H1 (cell line): ENCODE data around the gene TCF21. TPM values are rescaled to one million over a fixed set of nuclear protein-coding genes. Genes with fewer than 3 reads are reported as not detected.

Experiments
- CTCF ChIA-PET: fragments of 300-600 bp; sonication (Branson Sonifier 250); formaldehyde crosslinking; loops from one replicate; lab custom pipeline; 2021; ENCODE audit not compliant: partially characterized antibody; lab: Charles Lee
- POLR2A ChIA-PET: fragments of 300-600 bp; sonication (Branson Sonifier 250); formaldehyde crosslinking; loops from one replicate; lab custom pipeline; 2021; ENCODE audit warnings: inconsistent platforms; ENCODE audit not compliant: partially characterized antibody; lab: Charles Lee
- DNase-seq, 2 experiments: peaks; one replicate each; pipeline versions ENCODE4 v3.0.0 to v3.0.0-alpha.2; 2010 to 2022; ENCODE audit warnings: low spot score in 2 of 2, low read depth in 1 of 2, mixed read lengths in 1 of 2
- FAIRE-seq: peaks from 2 replicates; lab custom pipeline; 2011; peaks lifted over from hg19 to GRCh38; lab: Jason Lieb, UNC
- H2AFZ ChIP-seq: 2 replicates; pipeline ENCODE4 v1.8.1; 2012; ENCODE audit warnings: low read length, inconsistent platforms
- H2AK5ac ChIP-seq: 2 replicates; pipeline ENCODE4 v1.6.1; 2013; ENCODE audit warnings: low read depth, low read length
- H2BK120ac ChIP-seq: replicated peaks from 2 replicates; pipeline ENCODE3; 2013; ENCODE audit warnings: low read depth, low read length, inconsistent platforms
- H2BK12ac ChIP-seq: 2 replicates; pipeline ENCODE4 v1.6.1; 2013; ENCODE audit warnings: low read depth, low read length
- H2BK15ac ChIP-seq: 2 replicates; pipeline ENCODE4 v1.6.1; 2013; ENCODE audit warnings: low read length
- H2BK20ac ChIP-seq: 2 replicates; pipeline ENCODE4 v1.6.1; 2013; ENCODE audit warnings: low read length
- H2BK5ac ChIP-seq: 2 replicates; pipeline ENCODE4 v1.6.1; 2013; ENCODE audit warnings: low read depth, low read length
- H3K14ac ChIP-seq: 2 replicates; pipeline ENCODE4 v1.6.1; 2013; ENCODE audit warnings: inconsistent platforms; ENCODE audit not compliant: insufficient read length
- H3K18ac ChIP-seq: 2 replicates; pipeline ENCODE4 v1.6.1; 2013; ENCODE audit warnings: low read length; ENCODE audit errors: extremely low read depth
- H3K23ac ChIP-seq: 2 replicates; pipeline ENCODE4 v1.6.1; 2013; ENCODE audit warnings: inconsistent platforms; ENCODE audit not compliant: insufficient read length
- H3K23me2 ChIP-seq: 2 replicates; pipeline ENCODE4 v1.6.1; 2013; ENCODE audit warnings: low read depth, low read length
- H3K27ac ChIP-seq: 2 replicates; pipeline ENCODE4 v1.6.1; 2011; ENCODE audit warnings: low read depth, low read length, inconsistent platforms
- H3K27me3 ChIP-seq, 4 experiments: replicated peaks in 1 of 4; 1 replicate in 1 of 4; 2 replicates in 3 of 4; pipeline versions ENCODE4 v1.6.1 to v1.8.1; 2011 to 2013; ENCODE audit warnings: low read length in 3 of 4, mild to moderate bottlenecking in 3 of 4, inconsistent platforms in 2 of 4, mixed read lengths in 2 of 4, moderate library complexity in 1 of 4; ENCODE audit not compliant: control insufficient read depth in 3 of 4, insufficient read depth in 3 of 4; ENCODE audit errors: extremely low read depth in 1 of 4
- H3K36me3 ChIP-seq, 4 experiments: 2 replicates each; pipeline versions ENCODE4 v1.6.1 to v1.8.1; 2011 to 2013; ENCODE audit warnings: mild to moderate bottlenecking in 4 of 4, low read length in 3 of 4, moderate library complexity in 2 of 4, control low read depth in 1 of 4, inconsistent platforms in 1 of 4; ENCODE audit not compliant: insufficient read depth in 4 of 4, control insufficient read depth in 2 of 4
- H3K4ac ChIP-seq: replicated peaks from 2 replicates; pipeline ENCODE3; 2013; ENCODE audit warnings: low read length, low read depth, mixed read lengths, inconsistent platforms; ENCODE audit not compliant: insufficient read length
- H3K4me1 ChIP-seq, 4 experiments: replicated peaks in 1 of 4; 1 replicate in 1 of 4; 2 replicates in 3 of 4; pipeline versions ENCODE4 v1.6.1 to v1.8.1; 2011 to 2013; ENCODE audit warnings: low read length in 3 of 4, inconsistent platforms in 2 of 4, mixed read lengths in 1 of 4; ENCODE audit not compliant: insufficient read depth in 4 of 4, control insufficient read depth in 3 of 4
- H3K4me2 ChIP-seq, 2 experiments: 2 replicates each; pipeline versions ENCODE4 v1.6.1 to v1.8.1; 2011 to 2013; ENCODE audit warnings: low read depth in 2 of 2, low read length in 2 of 2, control low read depth in 1 of 2, inconsistent platforms in 1 of 2, mild to moderate bottlenecking in 1 of 2; ENCODE audit not compliant: insufficient read depth in 1 of 2
- H3K4me3 ChIP-seq, 4 experiments: fragments of 200-600, 300-600 bp in 1 of 4; sonication (generic), shearing (Covaris generic), sonication (Bioruptor Twin) in 1 of 4; 2 replicates each; pipeline versions ENCODE4 v1.5.1 to v1.8.1; 2011 to 2016; ENCODE audit warnings: low read length in 4 of 4, low read depth in 3 of 4, control low read depth in 2 of 4, inconsistent platforms in 2 of 4, mild to moderate bottlenecking in 2 of 4, mixed read lengths in 1 of 4, moderate library complexity in 1 of 4; ENCODE audit not compliant: insufficient read depth in 2 of 4; ENCODE audit errors: extremely low read depth in 1 of 4
- H3K56ac ChIP-seq: replicated peaks from 2 replicates; pipeline ENCODE3; 2013; ENCODE audit warnings: low read depth, mild to moderate bottlenecking, mixed read lengths, low read length, inconsistent platforms; ENCODE audit not compliant: insufficient read length
- H3K79me1 ChIP-seq: 2 replicates; pipeline ENCODE4 v1.6.1; 2013; ENCODE audit warnings: low read depth, low read length, control low read depth
- H3K79me2 ChIP-seq, 2 experiments: 2 replicates each; pipeline versions ENCODE4 v1.6.1 to v1.8.1; 2012 to 2013; ENCODE audit warnings: low read length in 2 of 2, mild to moderate bottlenecking in 2 of 2, inconsistent platforms in 1 of 2; ENCODE audit not compliant: insufficient read depth in 2 of 2, control insufficient read depth in 1 of 2
- H3K9ac ChIP-seq, 4 experiments: replicated peaks in 1 of 4; 1 replicate in 1 of 4; 2 replicates in 3 of 4; pipeline versions ENCODE4 v1.6.1 to v1.8.1; 2011 to 2013; ENCODE audit warnings: low read depth in 3 of 4, low read length in 3 of 4, control low read depth in 2 of 4, mild to moderate bottlenecking in 2 of 4, moderate library complexity in 2 of 4, inconsistent platforms in 1 of 4; ENCODE audit errors: extremely low read depth in 1 of 4
- H3K9me3 ChIP-seq, 2 experiments: 2 replicates each; pipeline versions ENCODE4 v1.6.1 to v1.8.1; 2012 to 2013; ENCODE audit warnings: mild to moderate bottlenecking in 2 of 2, moderate library complexity in 2 of 2, control low read depth in 1 of 2, inconsistent platforms in 1 of 2, low read depth in 1 of 2, low read length in 1 of 2, mixed read lengths in 1 of 2; ENCODE audit not compliant: insufficient read depth in 2 of 2
- H4K20me1 ChIP-seq, 2 experiments: replicated peaks in 1 of 2; 2 replicates each; pipeline versions ENCODE3 to v1.8.1; 2011 to 2013; ENCODE audit warnings: inconsistent platforms in 2 of 2, low read length in 2 of 2, mild to moderate bottlenecking in 1 of 2; ENCODE audit not compliant: insufficient read depth in 2 of 2, control insufficient read depth in 1 of 2
- H4K5ac ChIP-seq: 2 replicates; pipeline ENCODE4 v1.6.1; 2013; ENCODE audit warnings: low read length, low read depth, mixed read lengths, inconsistent platforms; ENCODE audit not compliant: insufficient read length
- H4K8ac ChIP-seq: 2 replicates; pipeline ENCODE4 v1.8.0; 2013; ENCODE audit warnings: mild to moderate bottlenecking, moderate library complexity, low read length, inconsistent platforms; ENCODE audit not compliant: insufficient read depth; ENCODE audit errors: extremely low read depth
- H4K91ac ChIP-seq: replicated peaks from 2 replicates; pipeline ENCODE3; 2013; ENCODE audit warnings: low read length, mixed read lengths, inconsistent platforms; ENCODE audit not compliant: insufficient read length
- EZH2 ChIP-seq: fragments of 200-600 bp; sonication (generic); IDR thresholded peaks from 2 replicates; pipeline ENCODE4 v1.7.1; 2012; ENCODE audit warnings: low read depth, mild to moderate bottlenecking, moderate library complexity, low read length, inconsistent platforms; ENCODE audit not compliant: severe bottlenecking
- POLR2A ChIP-seq, 2 experiments: IDR thresholded peaks; 1 replicate in 1 of 2; 2 replicates in 1 of 2; pipeline ENCODE4 v1.6.1; 2011; ENCODE audit warnings: low read depth in 2 of 2, low read length in 2 of 2, mild to moderate bottlenecking in 2 of 2; ENCODE audit errors: control extremely low read depth in 1 of 2
- POU5F1 ChIP-seq: IDR thresholded peaks from 2 replicates; pipeline ENCODE4 v1.6.1; 2011; ENCODE audit warnings: low read depth, mild to moderate bottlenecking, low read length, moderate library complexity
- RAD21 ChIP-seq, 2 experiments: IDR thresholded peaks in 1 of 2; conservative IDR thresholded peaks in 1 of 2; 2 replicates each; pipeline ENCODE4 v1.6.1; 2011; ENCODE audit warnings: low read depth in 2 of 2, low read length in 2 of 2, improper control_type of control experiment in 1 of 2, inconsistent platforms in 1 of 2, mild to moderate bottlenecking in 1 of 2, moderate library complexity in 1 of 2
- SIX5 ChIP-seq: IDR thresholded peaks from 2 replicates; pipeline ENCODE4 v1.6.1; 2011; ENCODE audit warnings: mild to moderate bottlenecking, low read depth, low read length
- TAF7 ChIP-seq: optimal IDR thresholded peaks from 2 replicates; pipeline ENCODE3; 2011; ENCODE audit warnings: low read depth, mild to moderate bottlenecking, inconsistent platforms, low read length, moderate library complexity, borderline replicate concordance
- TBP ChIP-seq: IDR thresholded peaks from 2 replicates; pipeline ENCODE4 v1.6.1; 2011; ENCODE audit warnings: low read depth, low read length, improper control_type of control experiment
- WGBS, 2 experiments: shearing (Covaris generic) in 1 of 2; methylation state at CpG; one replicate each; pipeline versions ENCODE4 v1.1.6 to v1.1.7; 2013 to 2015; ENCODE audit warnings: low lambda C conversion rate in 2 of 2, mixed read lengths in 2 of 2, inconsistent platforms in 1 of 2, low coverage in 1 of 2, missing lambda C conversion rate in 1 of 2; ENCODE audit not compliant: insufficient replicate concordance in 2 of 2, insufficient coverage in 1 of 2, insufficient read length in 1 of 2; ENCODE audit errors: extremely low coverage in 1 of 2, missing lambda C conversion rate in 1 of 2; 5-methylcytosine and 5-hydroxymethylcytosine counted together
- polyA plus RNA-seq, 7 experiments: library from polyadenylated mRNA; depleted of rRNA in 3 of 7; stranded (reverse) in 5 of 7; unstranded in 2 of 7; fragments of >200 nt in 5 of 7; fragments of 200-250 nt in 2 of 7; gene quantifications; 1 replicate in 5 of 7; 2 replicates in 1 of 7; 4 replicates in 1 of 7; pipeline versions ENCODE4 v1.2.1 to v1.2.3, GENCODE V29; 2011 to 2013; ENCODE audit warnings: missing spikeins in 2 of 7, mixed read lengths in 2 of 7
- total RNA-seq: library from RNA; stranded (reverse); fragmentation: NEBNext Ultra II Directional; extraction: Animal tissue kit (Norgen Biotek cat#: 25700); gene quantifications from 2 replicates; pipeline ENCODE4 v1.2.1, GENCODE V29; 2021

Gene TCF21
- total and polyA plus RNA-seq, 2 of the 8 experiments (the other 6 are each of a cell fraction or from before 2014, with no cell fraction given), result 0.05 to 0.09 TPM

DNA sequence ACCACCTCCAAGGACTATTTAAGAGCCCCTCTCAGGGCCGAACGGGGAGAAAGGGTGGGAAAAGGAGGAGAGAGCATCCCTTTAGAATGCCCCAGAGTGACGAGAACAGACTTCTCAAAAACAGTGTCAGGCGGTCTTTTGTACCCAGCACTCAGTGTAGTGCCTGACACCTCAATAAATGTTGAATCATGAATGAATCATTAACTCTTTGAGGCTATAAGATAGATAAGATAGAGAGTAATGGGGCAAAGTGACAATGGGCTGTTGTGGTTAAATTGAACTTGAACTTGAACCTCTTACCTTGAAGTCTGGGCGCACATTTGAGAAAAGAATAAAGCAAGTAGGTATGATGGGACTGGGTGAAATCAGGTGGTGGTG, 7.4 kb downstream of the TCF21 start:
- ChIA-PET CTCF (interaction anchor here (0.7 to 3.0 kb wide), 5 partner anchors 11 to 344 kb away, joined by 3 to 17 read pairs (median 6); no protein-coding TSS in a partner anchor), POLR2A (interaction anchor here (1.0 kb wide), 1 partner anchor 42 kb away, joined by 3 read pairs; no protein-coding TSS in a partner anchor)
- Histone ChIP-seq H2BK12ac (no peak overlapping the region), H3K14ac (no peak overlapping the region), H4K8ac (no peak overlapping the region), H2AK5ac (no peak overlapping the region), H2AFZ (no peak overlapping the region), H3K36me3 (peaks cover 0 to 4% (median 0%) of the 10 kb centered on the region in 4 experiments; a peak in 1 of 8 replicates), H3K79me1 (no peaks in the 10 kb centered on the region), H4K20me1 (peaks cover 0 to 8% of the 10 kb centered on the region in 2 experiments), H3K27ac (no peak overlapping the region), H2BK5ac (no peak overlapping the region), H3K27me3 (peaks cover 51 to 65% (median 57%) of the 10 kb centered on the region in 4 experiments), H4K91ac (no peak overlapping the region), H3K4ac (no peak overlapping the region), H2BK120ac (no peak overlapping the region), H3K79me2 (no peaks in the 10 kb centered on the region), H3K18ac (no peak overlapping the region), H3K4me2 (peak overlapping the region; percentile 86 to 99), H3K23me2 (peaks cover 11% of the 10 kb centered on the region), H4K5ac (no peak overlapping the region), H3K4me3 (peak overlapping the region; percentile 30 to 62 (median 53); a peak in 7 of 8 replicates), H2BK20ac (no peak overlapping the region), H3K9ac (no peak overlapping the region), H2BK15ac (no peak overlapping the region), H3K56ac (no peak overlapping the region), H3K4me1 (peaks cover 2 to 11% (median 3%) of the 10 kb centered on the region in 4 experiments; a peak in 4 of 7 replicates), H3K9me3 (no peaks in the 10 kb centered on the region), H3K23ac (no peak overlapping the region)
- TF ChIP-seq RAD21 (IDR thresholded peaks at IDR 0.05 in 1 of 2, conservative IDR thresholded peaks at IDR 0.05 in 1 of 2; ENCODE audit: low read depth in 2 of 2, low read length in 2 of 2), result no peak
- TF ChIP-seq SIX5, result no peak
- no peak for TF ChIP-seq TAF7
- no peak for TF ChIP-seq TBP
- no peak for TF ChIP-seq POU5F1
- no peak for TF ChIP-seq POLR2A (IDR thresholded peaks at IDR 0.05; ENCODE audit: control extremely low read depth in 1 of 2, low read depth in 2 of 2, low read length in 2 of 2)
- TF ChIP-seq EZH2, result peak; percentile 19
- FAIRE-seq, result no peak
- DNase-seq, result no peak
- WGBS, 2 experiments, result 24% methylated on average over 5 of the region's 5 CpGs; no CpG with 5 or more reads in 1 of the 2 experiments
